Stimulated activated CD8-positive, alpha-beta memory T cell treated with anti-CD3 and anti-CD28 coated beads, Interleukin-4, amount 100 ng/mL, for 48 hours (primary cell): ENCODE results near the gene KLHDC4.
A peak's percentile ranks its signal among the peaks of the same experiment; 100 is the strongest.
"Not testable (repeated sequence)": the region's sequence is repeated elsewhere in the genome, so short reads cannot be mapped to it uniquely, and the experiment has no call there.

ENCODE experiments used
- DNase-seq: peaks from one replicate; pipeline ENCODE4 v3.0.0-alpha.2; 2020

Gene KLHDC4

DNA sequence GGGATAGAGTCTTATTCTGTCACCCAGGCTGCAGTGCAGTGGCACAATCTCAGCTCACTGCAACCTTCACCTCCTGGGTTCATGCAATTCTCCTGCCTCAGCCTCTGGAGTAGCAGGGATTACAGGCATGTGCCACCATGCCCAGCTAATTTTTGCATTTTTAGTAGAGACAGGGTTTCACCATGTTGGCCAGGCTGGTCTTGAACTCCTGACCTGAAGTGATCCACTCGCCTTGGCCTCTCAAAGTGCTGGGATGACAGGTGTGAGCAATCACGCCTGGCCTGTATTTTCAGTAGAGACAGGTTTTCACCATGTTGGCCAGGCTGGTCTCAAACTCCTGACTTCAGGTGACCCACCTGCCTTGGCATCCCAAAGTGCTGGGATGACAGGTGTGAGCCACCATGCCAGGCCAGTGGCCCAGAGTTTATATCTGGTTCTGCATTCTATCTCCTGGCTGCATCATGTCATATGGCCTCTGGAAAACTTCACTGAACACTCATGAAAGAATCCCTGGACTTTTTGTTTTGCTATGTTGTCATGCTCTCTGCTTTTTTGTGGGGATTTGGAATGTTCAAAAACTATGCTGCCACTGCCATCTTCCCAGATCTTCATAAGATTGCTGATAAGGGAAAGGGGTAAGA, 21.8 kb upstream of the KLHDC4 start:
- not testable (repeated sequence) for DNase-seq

DNA sequence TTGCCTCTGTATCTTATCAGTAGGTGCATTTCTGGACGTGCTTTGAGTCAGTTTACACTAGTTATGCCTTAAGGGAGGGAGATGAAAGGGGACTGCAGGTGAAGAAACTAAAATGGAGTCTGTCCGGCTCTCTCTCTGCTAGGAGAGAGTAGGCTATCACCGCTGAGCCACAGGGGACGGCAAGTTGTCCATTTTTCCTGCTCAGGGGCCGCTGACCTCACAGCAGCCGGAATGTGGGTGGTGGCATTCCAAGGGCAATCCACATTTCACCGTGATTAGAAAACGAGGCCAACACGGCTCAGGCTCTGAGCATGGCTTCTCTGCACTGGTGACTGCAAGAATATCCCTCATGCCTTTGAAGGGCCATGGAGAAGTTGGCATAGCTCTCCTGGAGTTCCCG, 19.0 kb upstream of the KLHDC4 start:
- DNase-seq, result no peak

DNA sequence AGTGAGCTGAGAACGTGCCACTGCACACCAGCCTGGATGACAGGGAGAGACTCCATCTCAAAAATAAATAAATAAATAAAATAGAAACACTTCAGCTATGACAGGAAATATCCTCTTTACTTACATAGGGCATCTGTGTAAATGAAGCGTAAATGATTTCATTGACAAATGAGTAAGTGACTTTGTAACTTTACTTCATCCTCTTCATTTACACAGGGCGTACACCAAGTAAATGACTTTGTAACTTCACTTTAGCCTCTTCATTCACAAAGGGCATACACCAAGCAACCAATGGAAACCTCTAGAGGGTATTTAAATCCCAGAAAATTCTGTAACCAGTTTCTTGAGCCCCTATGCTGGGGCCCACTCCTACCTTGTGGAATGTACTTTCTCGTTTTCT, 16.2 kb upstream of the KLHDC4 start:
- no peak for DNase-seq

DNA sequence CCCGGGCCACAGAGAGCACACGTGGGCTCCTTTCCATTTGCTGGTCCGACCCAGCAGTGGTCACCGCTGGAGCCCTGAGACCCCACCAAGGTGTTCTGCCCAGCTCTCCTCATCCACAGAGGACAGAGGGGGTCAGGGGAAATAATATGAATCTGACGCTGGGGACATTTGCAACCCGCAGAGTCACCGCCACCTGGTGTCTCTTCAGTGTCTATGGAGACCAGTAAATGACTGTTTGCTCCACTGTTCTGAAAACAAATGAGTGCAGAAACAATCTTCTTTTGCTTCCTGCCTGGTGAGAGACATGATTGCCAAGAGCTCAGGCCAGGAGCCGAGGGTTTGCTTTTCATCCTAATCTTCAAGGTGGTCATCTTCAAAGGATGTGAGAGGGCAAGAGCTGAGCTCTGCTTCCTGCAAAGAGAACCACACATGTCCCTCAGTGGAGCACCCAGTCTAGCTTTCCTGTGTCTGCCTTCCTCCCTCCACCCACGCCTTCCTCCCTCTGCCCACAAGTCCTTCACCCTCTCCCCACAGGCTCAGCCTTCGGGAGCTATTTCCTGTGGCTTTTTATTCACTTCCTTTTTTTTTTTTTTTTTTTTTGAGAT, 14.7 kb upstream of the KLHDC4 start:
- DNase-seq, result peak; percentile 83

DNA sequence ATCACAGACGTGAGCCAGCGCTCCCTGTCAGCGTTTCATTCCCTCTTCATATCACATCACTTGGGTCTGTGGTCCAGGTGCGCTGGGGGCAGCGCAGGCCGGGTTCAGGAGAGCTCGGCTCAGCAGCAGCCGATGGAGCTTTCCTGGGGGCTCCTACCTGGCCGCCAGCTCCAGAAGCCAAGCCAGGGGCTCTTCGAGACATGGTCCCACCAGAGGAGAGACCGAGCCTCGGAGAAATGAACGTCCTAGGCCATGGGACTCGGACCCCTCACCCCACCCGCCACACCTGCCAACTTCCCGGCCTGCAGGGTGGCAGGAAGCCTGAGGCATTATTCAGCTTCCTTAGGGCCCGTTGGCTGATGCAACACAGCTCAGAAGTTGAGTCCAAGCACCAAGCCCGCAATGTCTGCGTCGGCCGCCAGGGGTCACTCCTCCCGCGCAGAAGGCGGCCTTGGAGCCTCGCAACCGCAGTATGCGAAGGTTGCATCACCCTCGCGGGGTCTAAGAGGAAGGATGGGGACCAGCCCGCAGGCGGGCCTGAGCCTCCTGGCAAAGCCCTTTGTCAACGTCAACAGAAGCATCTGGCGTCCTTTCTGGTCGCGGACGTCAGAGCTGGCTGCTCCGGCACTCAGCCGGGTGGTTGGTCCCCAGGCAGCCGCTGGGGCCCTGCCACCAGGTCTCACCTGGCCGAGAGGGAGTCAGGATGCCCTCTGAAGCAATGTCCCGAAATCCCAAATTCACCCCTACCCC, 13.2 kb upstream of the KLHDC4 start:
- DNase-seq, result peak; percentile 98

DNA sequence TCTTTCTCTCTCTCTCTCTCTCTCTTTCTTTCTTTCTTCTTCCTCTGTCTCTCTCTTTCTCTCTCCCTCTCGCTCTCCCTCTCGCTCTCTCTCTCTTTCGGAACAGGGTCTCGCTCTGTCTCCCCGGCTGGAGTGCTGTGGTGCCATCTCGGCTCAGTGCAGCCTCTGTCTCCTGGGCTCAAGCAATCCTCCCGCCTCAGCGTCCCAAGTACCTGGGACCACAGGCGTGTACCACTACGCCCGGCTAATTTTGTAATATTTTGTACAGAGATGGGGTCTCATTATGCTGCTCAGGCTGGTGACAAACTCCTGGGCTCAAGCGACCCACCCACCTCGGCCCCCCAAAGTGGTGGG, 12.7 kb upstream of the KLHDC4 start:
- peak; percentile 44 for DNase-seq

DNA sequence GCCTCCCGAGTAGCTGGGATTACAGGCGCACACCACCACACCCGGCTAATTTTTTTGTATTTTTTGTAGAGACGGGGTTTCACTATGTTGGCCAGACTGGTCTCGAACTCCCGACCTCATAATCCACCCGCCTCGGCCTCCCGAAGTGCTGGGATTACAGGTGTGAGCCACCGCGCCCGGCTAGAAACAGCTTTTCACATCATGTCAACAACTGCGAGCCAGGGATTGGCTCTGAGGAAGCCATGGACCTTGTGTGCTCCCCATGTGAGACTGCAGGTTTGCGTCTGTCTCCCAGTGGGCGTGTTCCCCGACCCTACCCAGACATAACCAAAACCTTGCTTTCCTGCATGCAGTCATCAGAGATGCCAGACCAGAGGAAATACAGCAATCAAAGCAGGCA, 8.1 kb upstream of the KLHDC4 start:
- not testable (repeated sequence) for DNase-seq

DNA sequence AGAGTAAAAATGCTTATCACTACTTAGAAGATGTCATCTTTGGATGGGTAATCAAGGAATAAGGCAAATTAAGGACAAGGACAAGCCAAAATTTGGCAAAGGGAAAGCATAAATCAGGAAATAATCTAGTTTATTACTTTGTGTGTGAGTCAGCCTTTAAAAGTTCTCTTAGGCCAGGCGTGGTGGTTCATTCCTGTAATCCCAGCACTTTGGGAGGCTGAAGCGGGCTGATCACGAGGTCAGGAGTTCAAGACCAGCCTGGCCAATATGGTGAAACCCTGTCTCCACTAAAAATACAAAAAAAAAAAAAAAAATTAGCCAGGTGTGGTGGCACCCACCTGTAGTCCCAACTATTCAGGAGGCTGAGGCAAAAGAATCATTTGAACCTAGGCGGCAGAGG, 1.7 kb upstream of the KLHDC4 start:
- not testable (repeated sequence) for DNase-seq

DNA sequence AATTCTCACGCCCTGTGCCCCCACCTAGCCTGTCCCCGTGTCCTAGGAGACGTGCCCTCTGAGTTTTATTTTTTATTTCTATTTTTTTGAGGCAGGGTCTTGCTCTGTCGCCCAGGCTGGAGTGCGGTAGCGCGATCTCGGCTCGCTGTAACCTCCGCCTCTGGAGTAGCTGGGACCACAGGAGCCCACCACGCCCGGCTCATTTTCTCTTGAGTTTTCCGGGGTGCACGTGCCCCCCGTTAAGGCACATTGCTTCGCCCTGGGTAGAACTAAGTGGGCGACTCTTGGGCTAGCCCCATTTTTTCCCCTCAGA, 655 bp upstream of the KLHDC4 start:
- DNase-seq, result no peak

DNA sequence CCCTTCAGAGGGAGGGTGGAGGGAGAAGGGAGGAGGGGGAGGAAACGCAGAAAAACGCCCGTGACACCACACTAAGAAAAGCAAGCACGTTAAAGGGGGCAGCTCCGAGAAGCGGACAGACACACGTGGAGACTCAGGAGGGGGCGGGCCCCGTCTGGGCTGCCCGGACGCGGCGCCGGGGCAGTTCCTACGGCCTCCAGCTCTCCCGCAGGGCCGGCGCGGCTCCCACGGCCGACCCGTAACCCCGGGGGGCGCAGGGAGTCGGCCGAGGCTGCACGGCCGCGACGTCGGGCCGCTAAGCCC, 362 bp downstream of the KLHDC4 start:
- peak; percentile 61 for DNase-seq

DNA sequence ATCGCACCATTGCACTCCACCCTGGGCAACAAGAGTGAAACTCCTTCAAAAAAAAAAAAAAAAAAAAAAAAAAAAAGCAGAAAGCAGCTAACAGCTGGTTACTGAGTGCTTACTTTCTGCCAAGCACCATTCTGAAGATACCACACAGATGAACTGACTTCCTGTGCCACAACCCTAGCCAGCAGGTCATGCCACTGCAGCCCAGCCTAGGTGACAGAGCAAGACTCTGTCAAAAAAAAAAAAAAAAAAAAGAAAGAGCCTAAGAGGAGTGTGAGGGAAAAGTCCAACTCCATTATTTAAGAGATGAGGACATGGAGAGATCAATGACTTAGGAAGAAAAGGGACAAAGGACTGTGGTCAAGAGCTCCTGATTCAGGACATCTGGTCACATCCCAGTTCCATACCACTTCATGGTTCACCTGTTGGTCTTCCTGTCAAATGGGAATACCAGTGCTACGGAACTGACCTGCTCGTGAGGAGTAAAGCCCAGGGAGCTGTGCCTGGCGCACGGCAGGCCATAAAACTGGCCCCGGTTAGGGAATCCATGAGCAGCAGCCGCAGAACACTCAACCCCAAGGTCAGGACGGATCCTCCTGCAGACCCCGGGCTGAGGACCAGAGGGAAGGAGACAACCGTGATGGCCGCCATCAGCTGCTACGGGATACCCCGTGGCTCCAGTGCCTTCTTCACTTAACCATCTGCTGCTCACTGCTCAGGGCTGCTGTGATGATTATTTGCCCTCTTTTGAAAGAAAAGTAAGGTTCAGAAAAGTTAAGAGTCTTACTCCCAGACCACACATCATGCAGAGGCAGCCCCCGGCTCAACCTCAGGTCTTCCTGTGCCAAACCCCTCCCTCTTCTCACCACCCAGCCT, 950 bp downstream of the KLHDC4 start:
- DNase-seq, result no peak

DNA sequence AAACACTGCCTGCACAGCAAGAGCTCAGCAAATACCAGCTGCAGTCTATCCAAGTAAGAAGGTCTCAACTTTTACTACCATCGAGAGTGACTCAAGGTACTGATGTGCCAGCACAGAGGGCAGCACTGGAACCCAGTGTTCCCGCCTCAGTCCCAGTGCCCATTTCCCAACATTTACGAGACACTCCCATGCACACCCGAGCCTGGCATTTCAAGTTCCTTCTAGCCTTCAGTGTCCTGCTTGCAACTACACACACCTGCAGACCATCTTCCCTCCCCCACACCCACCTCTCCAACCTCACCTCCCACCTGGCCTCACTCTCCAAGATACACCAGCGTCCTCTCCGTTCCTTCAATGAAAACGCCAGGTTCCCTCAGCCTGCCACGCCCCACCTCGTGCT, 3.2 kb downstream of the KLHDC4 start:
- DNase-seq, result no peak

DNA sequence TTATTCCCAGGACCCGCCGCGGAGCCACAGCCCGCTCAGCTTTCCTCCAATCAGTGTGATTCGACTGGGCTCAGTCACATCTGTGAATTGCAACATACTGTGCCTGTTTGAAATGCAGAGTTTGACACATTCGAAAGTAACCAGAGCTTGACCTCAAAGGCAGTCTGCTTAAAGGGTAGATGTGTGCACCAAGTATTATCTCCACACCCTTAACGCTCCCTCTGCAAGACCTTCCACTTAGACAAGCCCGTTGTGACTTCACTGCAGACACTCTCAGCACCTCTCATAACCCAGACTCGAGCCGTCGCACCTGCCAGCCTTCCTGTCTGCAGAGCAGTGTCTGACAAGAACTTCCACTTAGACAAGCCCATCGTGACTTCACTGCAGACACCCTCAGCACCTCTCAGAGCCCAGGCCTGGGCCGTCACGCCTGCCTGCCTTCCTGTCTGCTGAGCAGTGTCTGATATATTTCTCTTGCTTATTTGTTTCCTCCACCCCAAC, 3.7 kb downstream of the KLHDC4 start:
- DNase-seq, result peak; percentile 42

DNA sequence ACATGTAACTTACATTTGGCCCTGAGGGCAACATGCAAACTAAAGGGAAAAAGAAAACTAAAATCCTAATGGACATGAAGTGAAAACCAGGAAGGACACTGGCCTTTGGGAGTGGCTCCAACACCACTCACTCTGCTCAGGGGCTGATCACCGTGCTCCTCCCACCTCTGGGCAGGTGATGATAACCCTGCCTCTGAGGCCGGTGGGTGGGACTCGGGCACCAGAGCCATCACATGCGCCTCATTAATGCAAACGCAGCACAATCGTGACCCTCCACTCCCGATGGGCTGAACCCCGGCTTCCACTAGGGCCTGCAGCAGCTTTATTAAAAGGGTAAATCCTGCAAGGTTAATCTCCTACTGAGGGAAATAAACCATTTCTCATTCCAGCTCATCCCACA, 4.7 kb downstream of the KLHDC4 start:
- no peak for DNase-seq

DNA sequence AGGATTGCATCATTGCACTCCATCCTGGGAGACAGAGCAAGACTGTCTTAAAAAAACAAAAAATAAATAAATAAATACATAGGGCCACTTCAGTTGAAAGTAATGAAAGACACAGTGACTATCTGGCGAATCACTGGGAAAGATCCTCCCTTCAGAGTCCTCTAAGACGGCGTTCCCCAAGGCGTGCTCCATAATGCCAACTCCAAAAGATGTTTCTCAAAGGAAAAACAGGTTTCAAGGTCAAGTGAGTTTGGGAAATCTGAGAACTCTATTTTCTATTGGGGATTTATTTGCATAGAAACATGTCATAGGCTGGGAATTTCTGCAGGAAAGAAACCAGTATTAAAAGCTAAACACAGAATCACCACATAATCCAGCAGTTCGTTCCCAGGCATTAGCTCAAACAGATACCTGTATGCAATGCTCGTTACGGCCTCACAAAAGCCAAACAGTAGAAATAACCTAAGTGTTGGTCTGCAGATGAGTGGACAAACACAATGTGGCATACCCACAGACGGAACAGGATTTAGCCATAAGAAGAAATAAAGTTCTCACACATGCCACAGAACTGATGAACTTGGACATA, 7.9 kb downstream of the KLHDC4 start:
- no peak for DNase-seq

DNA sequence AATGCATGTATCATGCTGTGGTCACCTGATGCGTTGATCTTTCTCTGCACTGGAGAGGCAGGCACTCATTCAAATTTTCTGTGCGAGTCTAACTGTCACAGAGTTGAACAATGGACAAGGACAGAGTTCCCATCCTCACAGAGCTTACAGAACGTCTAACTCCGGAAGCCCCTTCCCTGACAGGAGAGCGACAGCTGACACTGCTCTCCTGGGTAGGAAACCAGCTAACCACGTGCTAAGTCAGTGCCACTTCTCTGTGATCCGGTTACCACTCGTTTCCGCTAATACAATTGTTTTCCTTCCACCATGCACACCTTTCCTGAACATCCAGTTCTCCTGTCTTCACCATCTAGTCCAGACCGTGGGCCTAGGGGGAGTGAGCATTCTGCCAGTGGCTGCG, 11.3 kb downstream of the KLHDC4 start:
- no peak for DNase-seq

DNA sequence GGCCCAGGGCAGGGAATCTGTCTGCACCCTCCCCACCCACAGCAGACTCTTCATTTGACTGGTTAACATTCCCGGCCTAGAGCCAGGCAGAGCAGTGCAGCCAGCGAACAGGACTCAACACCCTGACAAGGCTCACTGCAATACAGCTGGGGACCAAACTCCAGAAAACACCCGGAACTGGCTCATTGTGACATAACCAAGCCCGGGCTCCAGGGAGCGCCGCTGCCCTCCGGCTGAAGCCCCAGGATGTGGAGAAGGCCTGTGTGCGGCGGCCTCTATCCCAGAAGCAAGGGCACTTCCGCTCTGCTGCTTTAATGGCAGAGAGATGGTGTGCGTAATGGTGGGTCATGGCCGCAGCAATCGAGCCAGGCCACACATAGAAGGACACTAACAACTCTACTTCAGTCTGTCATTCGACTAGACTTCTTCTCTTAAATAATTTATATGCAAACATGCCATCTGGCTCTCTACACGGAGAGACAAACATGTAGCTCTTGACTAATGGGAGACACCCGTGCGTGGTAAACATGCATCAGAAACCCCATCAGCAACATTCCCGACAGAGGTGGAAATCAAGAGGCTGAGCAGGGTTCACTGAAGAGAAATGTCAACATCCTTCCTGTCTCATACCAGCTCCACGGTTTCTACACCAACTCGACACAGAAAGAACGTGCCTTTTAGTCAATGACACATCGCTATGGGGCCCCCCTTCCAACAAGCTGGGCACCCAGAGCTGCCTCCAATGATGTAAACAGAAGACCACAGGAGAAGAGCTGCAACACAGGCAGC, 18.0 kb downstream of the KLHDC4 start:
- DNase-seq, result no peak

DNA sequence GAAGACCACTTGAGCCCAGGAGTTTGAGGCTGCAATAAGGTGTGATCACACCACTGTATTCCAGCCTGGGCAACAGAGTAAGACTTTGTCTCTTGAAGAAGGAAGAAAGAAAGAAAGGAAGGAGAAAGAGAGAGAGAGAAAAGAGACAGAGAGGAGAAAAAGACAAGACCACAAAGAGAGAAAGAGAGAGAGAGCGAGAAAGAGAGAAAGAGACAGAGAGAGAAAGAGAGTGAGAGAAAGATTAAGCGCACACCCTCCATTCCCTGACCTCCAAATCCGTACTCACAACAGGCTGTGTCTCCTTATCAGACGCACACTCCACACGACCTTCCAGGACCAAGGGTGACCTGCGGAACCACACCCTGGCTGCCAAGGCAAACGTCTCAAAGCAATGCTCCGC, 19.6 kb downstream of the KLHDC4 start:
- no peak for DNase-seq

DNA sequence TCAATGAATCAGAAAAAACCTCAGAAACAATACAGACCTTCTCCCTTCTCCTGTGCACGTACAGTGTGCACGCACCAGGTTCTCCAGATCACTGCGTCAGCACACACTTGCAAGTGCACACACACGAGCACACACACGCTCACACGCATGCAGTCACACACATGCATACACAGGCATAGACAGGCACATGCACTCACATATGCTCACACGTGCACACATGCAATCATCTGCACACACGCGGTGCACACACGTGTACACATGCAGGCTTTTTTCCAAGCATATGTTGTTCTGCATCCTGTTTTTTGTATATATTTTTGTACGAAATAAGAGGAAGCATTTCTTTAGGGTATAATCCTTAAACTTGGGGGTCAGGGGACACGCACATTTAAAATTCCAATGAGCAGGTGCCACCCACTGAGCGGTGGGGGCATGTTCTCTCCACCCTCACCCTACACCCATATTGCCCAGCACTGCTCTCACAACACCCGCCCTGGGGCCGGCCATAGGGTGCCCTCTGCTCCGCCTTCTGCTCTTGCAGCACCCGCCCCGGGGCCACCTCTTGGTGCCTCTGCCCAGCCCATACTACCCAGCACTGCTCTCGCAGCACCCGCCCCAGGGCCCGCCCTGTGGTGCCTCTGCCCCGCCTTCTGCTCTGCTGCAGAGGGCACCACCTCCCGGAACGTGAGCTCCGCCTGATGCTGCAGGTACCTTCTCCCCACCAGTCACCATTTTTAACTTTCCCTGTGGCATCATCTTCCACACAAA, 20.9 kb downstream of the KLHDC4 start:
- no peak for DNase-seq

DNA sequence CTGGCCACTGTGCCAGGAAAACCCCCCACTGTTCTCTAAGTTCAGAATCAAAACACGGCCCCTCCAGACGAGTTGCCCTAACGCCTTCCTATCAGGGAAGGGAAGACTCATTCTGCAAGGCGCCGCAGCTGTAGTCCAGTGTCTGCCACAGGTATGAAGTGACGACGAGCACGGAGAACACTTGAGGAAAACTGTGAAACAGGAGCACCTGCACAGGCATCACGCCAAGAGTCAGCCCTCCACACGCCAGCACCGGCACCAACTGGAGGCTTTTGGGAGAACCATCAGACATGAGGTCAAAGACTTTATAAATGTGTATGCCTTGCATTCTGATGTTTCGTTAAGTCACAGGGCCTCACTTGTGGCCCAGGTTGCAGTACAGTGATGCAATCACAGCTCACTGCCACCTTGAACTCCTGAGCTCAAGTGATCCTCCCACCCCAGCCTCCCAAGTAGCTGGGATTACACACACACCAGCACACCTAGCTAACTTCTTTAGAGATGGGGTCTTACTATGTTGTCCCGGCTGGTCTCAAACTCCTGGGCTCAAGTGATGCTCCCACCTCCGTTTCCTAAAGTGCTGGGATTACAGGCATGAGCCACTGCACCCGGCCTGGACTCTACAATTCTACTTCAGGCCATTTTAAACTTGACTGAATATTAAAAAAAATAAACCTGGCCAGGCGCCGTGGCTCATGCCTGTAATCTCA, 22.9 kb downstream of the KLHDC4 start:
- no peak for DNase-seq
